ENCODE measurements around the gene YY1AP1.

DNA sequence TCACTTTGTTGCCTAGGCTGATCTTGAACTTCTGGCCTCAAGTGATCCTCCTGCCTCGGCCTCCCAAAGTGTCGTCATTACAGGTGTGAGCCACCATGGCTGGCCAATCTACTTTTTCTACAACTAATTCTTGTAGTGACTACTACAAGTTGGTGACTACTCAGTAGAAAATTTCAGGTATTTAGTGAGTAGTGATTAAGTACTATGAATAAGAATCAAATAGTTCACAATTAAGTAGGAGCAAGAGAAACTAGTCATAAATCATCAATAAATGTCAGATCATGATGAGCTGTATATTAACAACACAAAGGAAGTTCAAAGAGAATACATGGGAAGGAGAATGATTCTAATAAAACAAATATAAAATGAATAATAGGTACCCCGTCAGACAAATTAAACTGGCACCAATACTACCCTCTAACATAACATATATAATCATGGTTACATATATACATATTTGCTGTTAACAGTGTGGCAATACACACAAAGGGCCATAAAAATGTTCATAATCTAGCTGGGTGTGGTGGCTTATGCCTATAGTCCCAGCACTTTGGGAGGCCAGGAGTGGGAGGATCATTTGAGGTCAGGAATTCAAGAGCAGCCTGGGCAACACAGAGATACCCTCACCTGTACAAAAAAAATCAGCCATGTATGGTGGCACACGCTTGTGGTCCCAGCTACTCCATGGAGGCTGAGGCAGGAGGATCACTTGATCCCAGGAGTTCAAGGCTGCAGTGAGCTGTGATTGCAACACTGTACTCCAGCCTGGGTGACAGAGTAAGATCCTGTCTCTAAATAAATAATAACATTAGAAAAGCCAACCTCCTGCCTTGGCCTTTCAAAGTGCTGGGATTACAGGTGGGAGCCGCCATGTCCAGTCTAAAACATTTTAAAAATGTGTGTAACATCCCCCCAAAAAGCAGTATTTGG is 19.1 kb downstream of the YY1AP1 start:
- no peak for TF ChIP-seq EZH2 (IDR thresholded peaks at IDR 0.05; ENCODE audit: low read length, missing control alignments)
- TF ChIP-seq, protein P1, sequence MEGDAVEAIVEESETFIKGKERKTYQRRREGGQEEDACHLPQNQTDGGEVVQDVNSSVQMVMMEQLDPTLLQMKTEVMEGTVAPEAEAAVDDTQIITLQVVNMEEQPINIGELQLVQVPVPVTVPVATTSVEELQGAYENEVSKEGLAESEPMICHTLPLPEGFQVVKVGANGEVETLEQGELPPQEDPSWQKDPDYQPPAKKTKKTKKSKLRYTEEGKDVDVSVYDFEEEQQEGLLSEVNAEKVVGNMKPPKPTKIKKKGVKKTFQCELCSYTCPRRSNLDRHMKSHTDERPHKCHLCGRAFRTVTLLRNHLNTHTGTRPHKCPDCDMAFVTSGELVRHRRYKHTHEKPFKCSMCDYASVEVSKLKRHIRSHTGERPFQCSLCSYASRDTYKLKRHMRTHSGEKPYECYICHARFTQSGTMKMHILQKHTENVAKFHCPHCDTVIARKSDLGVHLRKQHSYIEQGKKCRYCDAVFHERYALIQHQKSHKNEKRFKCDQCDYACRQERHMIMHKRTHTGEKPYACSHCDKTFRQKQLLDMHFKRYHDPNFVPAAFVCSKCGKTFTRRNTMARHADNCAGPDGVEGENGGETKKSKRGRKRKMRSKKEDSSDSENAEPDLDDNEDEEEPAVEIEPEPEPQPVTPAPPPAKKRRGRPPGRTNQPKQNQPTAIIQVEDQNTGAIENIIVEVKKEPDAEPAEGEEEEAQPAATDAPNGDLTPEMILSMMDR (conservative IDR thresholded peaks at IDR 0.05 in 1 of 2, IDR thresholded peaks at IDR 0.05 in 1 of 2; ENCODE audit: low read depth in 1 of 2, low read length in 2 of 2), result no peak

Measured in fibroblast of lung (primary cell).